Smooth muscle cell (in vitro differentiated cells): ENCODE data around the gene TNS4. TPM values are rescaled to one million over a fixed set of nuclear protein-coding genes. Genes with fewer than 3 reads are reported as not detected.

Experiments used
- DNase-seq: peaks from one replicate; lab custom pipeline; 2025; ENCODE audit not compliant: unreplicated experiment; lab: John Stamatoyannopoulos, UW
- H2AFZ ChIP-seq: fragments of 200-600 bp; sonication (generic); 2 replicates; pipeline ENCODE4 v1.6.0; 2016; ENCODE audit warnings: antibody characterized with exemption, low read depth, mild to moderate bottlenecking
- H3F3A ChIP-seq: fragments of 200-600 bp; sonication (generic); 2 replicates; pipeline ENCODE4 v1.6.0; 2017; ENCODE audit warnings: antibody characterized with exemption, low read depth
- H3K27ac ChIP-seq: fragments of 200-600 bp; sonication (generic); 2 replicates; pipeline ENCODE4 v1.5.1; 2016; ENCODE audit warnings: low read depth, mild to moderate bottlenecking
- H3K27me3 ChIP-seq: fragments of 200-600 bp; sonication (generic); 2 replicates; pipeline ENCODE4 v1.6.1; 2016; ENCODE audit warnings: low read depth, mild to moderate bottlenecking
- H3K36me3 ChIP-seq: fragments of 200-600 bp; sonication (generic); 2 replicates; pipeline ENCODE4 v1.5.1; 2016; ENCODE audit warnings: low read depth
- H3K4me1 ChIP-seq: fragments of 200-600 bp; sonication (generic); 2 replicates; pipeline ENCODE4 v1.5.1; 2016; ENCODE audit warnings: low read depth
- H3K4me2 ChIP-seq: fragments of 200-600 bp; sonication (generic); 2 replicates; pipeline ENCODE4 v1.6.0; 2016; ENCODE audit warnings: mild to moderate bottlenecking
- H3K4me3 ChIP-seq: fragments of 200-600 bp; sonication (generic); 2 replicates; pipeline ENCODE4 v1.5.1; 2016; ENCODE audit warnings: mild to moderate bottlenecking
- H3K79me2 ChIP-seq: fragments of 200-600 bp; sonication (generic); 2 replicates; pipeline ENCODE4 v1.6.0; 2016; ENCODE audit warnings: low read depth, mild to moderate bottlenecking
- H3K9ac ChIP-seq: fragments of 200-600 bp; sonication (generic); 2 replicates; pipeline ENCODE4 v1.6.0; 2016; ENCODE audit warnings: low read depth
- H3K9me3 ChIP-seq: fragments of 200-600 bp; sonication (generic); replicated peaks from 2 replicates; pipeline ENCODE4 v1.5.1; 2016; ENCODE audit warnings: low read depth
- H4K20me1 ChIP-seq: fragments of 200-600 bp; sonication (generic); 2 replicates; pipeline ENCODE4 v1.6.0; 2016; ENCODE audit warnings: low read depth
- WGBS: methylation state at CpG from one replicate; pipeline ENCODE4 v1.1.7; 2016; ENCODE audit warnings: low lambda C conversion rate; 5-methylcytosine and 5-hydroxymethylcytosine counted together
- polyA plus RNA-seq: library from polyadenylated mRNA; unstranded; fragments of >200 nt; fragmentation: Nextera tagmentation; extraction: Ambion mirVana; gene quantifications from 2 replicates; pipeline ENCODE4 v1.2.1, GENCODE V29; 2016
- total RNA-seq: library from RNA; depleted of rRNA; stranded (reverse); fragments of >200 nt; gene quantifications from 2 replicates; pipeline ENCODE4 v1.2.3, GENCODE V29; 2014
- TF ChIP-seq, protein P1 (sequence below): fragments of 200-600 bp; sonication (generic); IDR thresholded peaks from 2 replicates; pipeline ENCODE4 v1.5.1; 2017; ENCODE audit warnings: borderline replicate concordance, mild to moderate bottlenecking, antibody characterized with exemption; ENCODE audit not compliant: insufficient read depth, poor library complexity, severe bottlenecking

Gene TNS4
- total and polyA plus RNA-seq, 2 experiments from 2014 or later = 0.13 to 1.2 TPM

DNA sequence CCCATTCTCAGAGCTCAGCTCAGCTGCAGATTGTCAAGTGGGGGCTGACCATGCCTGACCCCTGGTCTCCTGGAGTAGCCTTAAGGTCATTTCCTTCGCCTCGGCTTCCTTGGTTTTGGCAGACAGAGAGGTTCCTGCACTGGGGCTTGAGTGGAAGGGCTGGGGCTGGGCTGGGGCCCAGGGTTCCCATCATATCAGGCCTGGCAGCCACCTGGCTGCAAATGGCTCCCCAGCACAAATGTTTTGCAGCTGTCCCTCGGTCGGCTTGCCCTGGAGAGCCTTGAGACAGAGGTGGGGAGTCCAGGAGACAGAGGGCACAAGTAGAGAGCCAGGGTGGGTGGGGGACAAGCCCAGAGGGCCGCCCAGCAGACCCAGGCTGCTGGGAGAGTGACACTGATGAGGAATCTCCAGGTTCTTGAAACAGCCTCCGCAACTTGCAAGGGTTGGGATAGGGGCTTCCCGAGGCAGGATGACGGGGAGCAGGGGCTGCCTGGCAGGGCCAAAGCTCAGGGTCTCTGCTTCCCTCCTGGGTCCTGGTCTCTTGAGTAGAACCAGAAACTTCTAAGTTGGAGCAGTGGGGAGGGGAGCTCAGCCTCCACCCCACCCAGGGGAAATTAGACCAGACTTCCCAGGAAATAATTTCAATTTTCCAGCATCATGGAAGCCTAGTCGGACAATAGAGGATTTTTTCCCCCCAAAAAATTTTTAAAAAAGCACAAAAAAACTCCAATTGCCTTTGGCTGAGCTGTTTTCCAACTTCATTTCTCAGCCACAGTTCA, 38.9 kb downstream of the TNS4 start:
- Histone ChIP-seq H3K4me3 (no peak overlapping the region), H3K4me1 (peaks cover 9% of the 10 kb centered on the region), H3K36me3 (no peaks in the 10 kb centered on the region), H4K20me1 (no peaks in the 10 kb centered on the region), H3K79me2 (no peaks in the 10 kb centered on the region), H3K4me2 (no peak overlapping the region), H2AFZ (no peak overlapping the region), H3K9ac (no peak overlapping the region), H3K27ac (no peak overlapping the region), H3K9me3 (no peaks in the 10 kb centered on the region), H3K27me3 (no peaks in the 10 kb centered on the region), H3F3A (no peaks in the 10 kb centered on the region)
- WGBS = 88% methylated on average over 9 of the region's 9 CpGs
- TF ChIP-seq, protein P1, sequence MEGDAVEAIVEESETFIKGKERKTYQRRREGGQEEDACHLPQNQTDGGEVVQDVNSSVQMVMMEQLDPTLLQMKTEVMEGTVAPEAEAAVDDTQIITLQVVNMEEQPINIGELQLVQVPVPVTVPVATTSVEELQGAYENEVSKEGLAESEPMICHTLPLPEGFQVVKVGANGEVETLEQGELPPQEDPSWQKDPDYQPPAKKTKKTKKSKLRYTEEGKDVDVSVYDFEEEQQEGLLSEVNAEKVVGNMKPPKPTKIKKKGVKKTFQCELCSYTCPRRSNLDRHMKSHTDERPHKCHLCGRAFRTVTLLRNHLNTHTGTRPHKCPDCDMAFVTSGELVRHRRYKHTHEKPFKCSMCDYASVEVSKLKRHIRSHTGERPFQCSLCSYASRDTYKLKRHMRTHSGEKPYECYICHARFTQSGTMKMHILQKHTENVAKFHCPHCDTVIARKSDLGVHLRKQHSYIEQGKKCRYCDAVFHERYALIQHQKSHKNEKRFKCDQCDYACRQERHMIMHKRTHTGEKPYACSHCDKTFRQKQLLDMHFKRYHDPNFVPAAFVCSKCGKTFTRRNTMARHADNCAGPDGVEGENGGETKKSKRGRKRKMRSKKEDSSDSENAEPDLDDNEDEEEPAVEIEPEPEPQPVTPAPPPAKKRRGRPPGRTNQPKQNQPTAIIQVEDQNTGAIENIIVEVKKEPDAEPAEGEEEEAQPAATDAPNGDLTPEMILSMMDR = no peak
- DNase-seq = no peak

DNA sequence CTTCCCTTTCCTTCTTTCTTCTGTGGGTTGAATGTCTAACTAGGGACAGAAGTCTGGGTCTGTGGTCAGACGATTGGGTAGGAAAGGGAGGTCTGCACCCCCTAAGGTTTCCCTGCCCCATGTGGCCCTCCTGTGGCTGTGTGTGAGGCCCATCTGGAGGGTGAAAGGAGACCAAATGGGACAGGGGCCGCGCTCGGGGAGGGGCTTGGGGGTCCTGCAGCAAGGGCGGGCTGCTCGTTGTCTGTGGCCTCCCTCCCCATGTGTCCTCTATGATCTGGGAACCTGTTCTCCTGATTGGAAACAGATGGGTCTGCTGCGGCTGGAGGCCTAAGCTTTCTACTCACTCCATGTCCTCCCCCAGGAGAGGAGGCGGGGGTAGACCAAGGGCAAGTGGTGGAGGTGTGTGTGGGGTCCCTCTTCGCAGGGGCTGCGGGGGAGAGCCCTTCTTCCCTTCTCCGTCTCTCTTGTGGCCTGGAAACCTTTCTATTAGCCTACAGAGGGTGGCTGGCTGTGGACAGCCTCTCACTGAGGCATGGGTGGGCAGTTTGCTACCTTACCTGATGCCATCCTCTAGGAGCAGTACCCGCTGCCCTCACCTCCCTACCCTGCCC, 39.6 kb downstream of the TNS4 start:
- Histone ChIP-seq H3F3A (no peaks in the 10 kb centered on the region), H3K36me3 (no peaks in the 10 kb centered on the region), H3K27ac (no peak overlapping the region), H4K20me1 (no peaks in the 10 kb centered on the region), H3K4me3 (no peak overlapping the region), H3K4me2 (no peak overlapping the region), H3K9me3 (no peaks in the 10 kb centered on the region), H3K9ac (no peak overlapping the region), H3K79me2 (no peaks in the 10 kb centered on the region), H3K27me3 (no peaks in the 10 kb centered on the region), H3K4me1 (peaks cover 11% of the 10 kb centered on the region), H2AFZ (no peak overlapping the region)
- TF ChIP-seq, protein P1 = no peak
- WGBS = 82% methylated on average over 12 of the region's 12 CpGs
- DNase-seq = no peak

DNA sequence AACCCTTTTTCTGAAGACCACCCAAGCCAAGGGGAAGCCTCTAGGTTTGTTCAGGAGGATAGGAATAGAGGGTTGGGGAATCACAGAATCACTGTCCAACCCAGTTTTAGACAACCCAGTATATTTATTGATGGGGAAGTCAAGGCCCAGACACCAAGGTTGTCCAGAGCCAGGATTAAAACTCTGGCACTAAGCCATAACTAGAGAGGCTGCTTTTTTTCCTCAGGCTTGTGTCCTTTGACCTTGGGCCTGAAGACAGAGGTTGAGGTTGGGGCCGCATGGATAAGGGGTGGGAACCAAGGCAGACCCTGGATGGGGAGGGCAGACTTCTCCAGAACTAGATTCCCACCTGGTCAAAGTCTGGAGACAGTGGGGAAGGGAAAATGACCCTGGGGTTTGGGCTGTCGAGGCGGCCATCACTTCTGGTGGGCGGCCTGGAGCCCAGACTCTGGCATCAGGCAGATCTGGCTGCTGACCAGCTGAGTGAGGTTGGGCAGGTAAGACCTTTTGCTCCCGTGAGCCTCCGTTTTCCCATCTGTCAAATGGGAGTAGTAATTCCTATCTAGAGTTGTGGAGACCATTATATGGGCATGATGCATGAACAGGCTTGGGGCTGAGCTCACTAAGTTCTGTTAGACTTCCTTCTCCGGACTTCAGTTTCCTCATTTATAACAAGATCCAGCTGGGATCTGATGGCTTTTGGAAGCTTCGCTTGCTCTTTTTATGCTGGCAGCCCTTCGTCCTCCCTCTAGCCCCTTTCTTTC, 40.3 kb downstream of the TNS4 start:
- Histone ChIP-seq H3K4me2 (no peak overlapping the region), H3K9me3 (no peaks in the 10 kb centered on the region), H2AFZ (no peak overlapping the region), H3K4me3 (no peak overlapping the region), H3K9ac (no peak overlapping the region), H3K4me1 (peaks cover 11% of the 10 kb centered on the region), H3F3A (no peaks in the 10 kb centered on the region), H4K20me1 (no peaks in the 10 kb centered on the region), H3K27ac (no peak overlapping the region), H3K79me2 (no peaks in the 10 kb centered on the region), H3K27me3 (no peaks in the 10 kb centered on the region), H3K36me3 (no peaks in the 10 kb centered on the region)
- TF ChIP-seq, protein P1 = no peak
- 91% methylated on average over 9 of the region's 9 CpGs for WGBS
- no peak for DNase-seq
